ENCODE data around the gene COL6A2.
"Not testable (repeated sequence)": the region's sequence is repeated elsewhere in the genome, so short reads cannot be mapped to it uniquely, and the experiment has no call there.

The COL6A2 gene

GRCh38 chr21:46079352-46080170 lies 18.4 kb upstream of the COL6A2 start:
- DNase-seq: no peak

GRCh38 chr21:46080171-46081021 lies 17.5 kb upstream of the COL6A2 start:
- no peak for DNase-seq

- peak; percentile 38 for DNase-seq
Measured at GRCh38 chr21:46081022-46081861, 16.7 kb upstream of the COL6A2 start.

GRCh38 chr21:46081862-46082712 lies 15.8 kb upstream of the COL6A2 start:
- no peak for DNase-seq

GRCh38 chr21:46082713-46082962 lies 15.3 kb upstream of the COL6A2 start:
- DNase-seq: no peak

- no peak for DNase-seq
Measured at GRCh38 chr21:46082963-46083790, 14.7 kb upstream of the COL6A2 start.

GRCh38 chr21:46083791-46084561 lies 13.9 kb upstream of the COL6A2 start:
- DNase-seq: no peak

- peak; percentile 38 for DNase-seq
Measured at GRCh38 chr21:46084709-46085108, 13.2 kb upstream of the COL6A2 start.

GRCh38 chr21:46085259-46085658 lies 12.7 kb upstream of the COL6A2 start:
- DNase-seq: not testable (repeated sequence)

GRCh38 chr21:46087641-46088040 lies 10.3 kb upstream of the COL6A2 start:
- DNase-seq: no peak

GRCh38 chr21:46088189-46088588 lies 9.7 kb upstream of the COL6A2 start:
- no peak for DNase-seq

- DNase-seq: no peak
Measured at GRCh38 chr21:46089285-46089684, 8.6 kb upstream of the COL6A2 start.

- no peak for DNase-seq
Measured at GRCh38 chr21:46091118-46091517, 6.8 kb upstream of the COL6A2 start.

- no peak for DNase-seq
Measured at GRCh38 chr21:46091631-46092025, 6.3 kb upstream of the COL6A2 start.

- no peak for DNase-seq
Measured at GRCh38 chr21:46092026-46092764, 5.7 kb upstream of the COL6A2 start.

GRCh38 chr21:46092811-46093667 lies 4.9 kb upstream of the COL6A2 start:
- no peak for DNase-seq

GRCh38 chr21:46093668-46094400 lies 4.1 kb upstream of the COL6A2 start:
- peak; percentile 31 for DNase-seq

- peak; percentile 1 for DNase-seq
Measured at GRCh38 chr21:46094401-46095082, 3.4 kb upstream of the COL6A2 start.

All from RPMI8226 (cell line).